Keratinocyte (primary cell): Measurements from ENCODE around the gene PTPN13.

Source experiments
- CTCF ChIP-seq, 3 experiments: IDR thresholded peaks in 1 of 3; conservative IDR thresholded peaks in 1 of 3; optimal IDR thresholded peaks in 1 of 3; 2 replicates in 2 of 3; 3 replicates in 1 of 3; pipeline versions ENCODE3 to v1.5.1; 2011; ENCODE audit warnings: low read length in 3 of 3, mild to moderate bottlenecking in 3 of 3, moderate library complexity in 2 of 3, control low read depth in 1 of 3, inconsistent platforms in 1 of 3; ENCODE audit not compliant: insufficient read depth in 2 of 3; ENCODE audit errors: extremely low read depth in 1 of 3
- EZH2 ChIP-seq: IDR thresholded peaks from one replicate; pipeline ENCODE4 v1.6.1; 2012; ENCODE audit warnings: inconsistent platforms, mild to moderate bottlenecking, low read length, moderate library complexity

DNA sequence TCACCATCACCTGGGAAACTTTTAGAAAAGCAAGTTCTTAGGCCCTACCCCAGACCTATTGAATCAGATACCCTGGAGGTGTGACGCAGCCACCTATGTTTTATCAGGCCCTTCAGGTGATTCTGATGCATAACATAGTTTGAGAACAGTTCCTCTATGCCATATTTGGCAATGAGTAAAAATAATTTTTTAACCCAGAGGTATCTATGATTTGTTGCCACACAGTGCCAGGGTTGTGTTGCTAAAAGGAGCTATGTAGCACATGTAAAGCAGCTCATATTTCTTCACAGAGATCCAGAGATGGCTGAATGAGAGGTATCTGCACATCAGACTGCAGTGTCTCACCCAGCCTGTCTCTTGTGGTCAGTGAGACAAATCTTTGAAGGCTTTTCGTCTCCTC, 85.3 kb downstream of the PTPN13 start:
- TF ChIP-seq CTCF (optimal IDR thresholded peaks at IDR 0.05 in 1 of 3, IDR thresholded peaks at IDR 0.05 in 1 of 3, conservative IDR thresholded peaks at IDR 0.05 in 1 of 3; ENCODE audit: extremely low read depth in 1 of 3, insufficient read depth in 2 of 3, low read length in 3 of 3) (no peak), EZH2 (no peak)
